Subcutaneous adipose tissue (tissue), 4 donors: ENCODE results near the gene HOXC4. TPM values are rescaled to one million over a fixed set of nuclear protein-coding genes. Genes with fewer than 3 reads are reported as not detected.

Experiments
- CTCF ChIP-seq: fragments of 450-650 bp; IDR thresholded peaks from one replicate; pipeline ENCODE4 v1.5.1; 2016; ENCODE audit warnings: low read depth, mild to moderate bottlenecking, control low read depth, antibody characterized with exemption, moderate library complexity
- total RNA-seq, 4 donors: library from RNA; depleted of rRNA; stranded (reverse); fragments of >200 nt; gene quantifications; one replicate each; pipeline ENCODE4 v1.1.0, GENCODE V29; 2016

The HOXC4 gene
- total RNA-seq, 4 donors from 2014 or later, result 1.1 to 3.5 (median 2.1) TPM

- no peak for TF ChIP-seq CTCF
Measured at GRCh38 chr12:54047160-54047963, 6.3 kb upstream of the HOXC4 start.

- TF ChIP-seq CTCF, result no peak
Measured at GRCh38 chr12:54047964-54048303, 5.7 kb upstream of the HOXC4 start.

GRCh38 chr12:54048406-54049093 is 5.1 kb upstream of the HOXC4 start:
- no peak for TF ChIP-seq CTCF

- no peak for TF ChIP-seq CTCF
Measured at GRCh38 chr12:54049108-54049507, 4.5 kb upstream of the HOXC4 start.

- no peak for TF ChIP-seq CTCF
Measured at GRCh38 chr12:54050482-54050810, 3.2 kb upstream of the HOXC4 start.

- TF ChIP-seq CTCF, result no peak
Measured at GRCh38 chr12:54051026-54051842, 2.4 kb upstream of the HOXC4 start.

GRCh38 chr12:54051874-54052437 is 1.7 kb upstream of the HOXC4 start:
- no peak for TF ChIP-seq CTCF
